ENCODE data around the gene NTN5. TPM values are rescaled to one million over a fixed set of nuclear protein-coding genes. Genes with fewer than 3 reads are reported as not detected.
A peak's percentile ranks its signal among the peaks of the same experiment; 100 is the strongest.
"Not testable (repeated sequence)": the region's sequence is repeated elsewhere in the genome, so short reads cannot be mapped to it uniquely, and the experiment has no call there.

Gene NTN5
- total RNA-seq: under 1 TPM; 0.11 to 0.26 (median 0.18) TPM

- H3K4me3 Mint-ChIP-seq: no peak within 1 kb of the TSS
- H3K27me3 Mint-ChIP-seq (ENCODE audit: low read depth): peaks cover 2% of the 10 kb centered on the region
- ATAC-seq (no peak), DNase-seq (no peak)
- H3K36me3 Mint-ChIP-seq (ENCODE audit: insufficient read depth): no peaks in the 10 kb centered on the region
- peaks cover 5% of the 10 kb centered on the region for H3K4me1 Mint-ChIP-seq (ENCODE audit: low read depth)
- H3K9me3 Mint-ChIP-seq: no peaks in the 10 kb centered on the region
Observed at GRCh38 chr19:48672994-48673393, at the start of gene NTN5. NTN5 (minus strand) TSS chr19:48673017; CDS start chr19:48670986, 2,031 bp downstream.

- Mint-ChIP-seq H3K4me3 (no peak overlapping the region), H3K27me3 (ENCODE audit: low read depth) (no peaks in the 10 kb centered on the region), H3K9me3 (peaks cover 12% of the 10 kb centered on the region), H3K36me3 (ENCODE audit: insufficient read depth) (peaks cover 6% of the 10 kb centered on the region), H3K4me1 (ENCODE audit: low read depth) (peaks cover 26% of the 10 kb centered on the region)
- ATAC-seq (no peak), DNase-seq (no peak)
Observed at GRCh38 chr19:48722196-48722708, 49.4 kb upstream of the NTN5 start.

GRCh38 chr19:48720613-48721296, 47.9 kb upstream of the NTN5 start:
- DNase-seq (peak; percentile 79), ATAC-seq (peak; percentile 96)
- H3K4me3 Mint-ChIP-seq: peak overlapping the region; percentile 87
- no peaks in the 10 kb centered on the region for H3K27me3 Mint-ChIP-seq (ENCODE audit: low read depth)
- peaks cover 7% of the 10 kb centered on the region for H3K9me3 Mint-ChIP-seq
- peaks cover 16% of the 10 kb centered on the region for H3K4me1 Mint-ChIP-seq (ENCODE audit: low read depth)
- H3K36me3 Mint-ChIP-seq (ENCODE audit: insufficient read depth): peaks cover 3% of the 10 kb centered on the region

- H3K36me3 Mint-ChIP-seq (ENCODE audit: insufficient read depth): peaks cover 3% of the 10 kb centered on the region
- DNase-seq (no peak), ATAC-seq (peak; percentile 2 to 3)
- H3K4me1 Mint-ChIP-seq (ENCODE audit: low read depth): peaks cover 13% of the 10 kb centered on the region
- H3K9me3 Mint-ChIP-seq: peaks cover 4% of the 10 kb centered on the region
- H3K27me3 Mint-ChIP-seq (ENCODE audit: low read depth): no peaks in the 10 kb centered on the region
- H3K4me3 Mint-ChIP-seq: peak overlapping the region; percentile 87
Observed at GRCh38 chr19:48720251-48720612, 47.4 kb upstream of the NTN5 start.

GRCh38 chr19:48719263-48720171, 46.7 kb upstream of the NTN5 start, which contains the start of gene MAMSTR:
MAMSTR (minus strand) TSS chr19:48719725; CDS start chr19:48719031, 694 bp downstream.
- Mint-ChIP-seq H3K4me3 (peak within 1 kb of the TSS; percentile 87), H3K27me3 (ENCODE audit: low read depth) (no peaks in the 10 kb centered on the region), H3K4me1 (ENCODE audit: low read depth) (peaks cover 12% of the 10 kb centered on the region), H3K9me3 (no peaks in the 10 kb centered on the region), H3K36me3 (ENCODE audit: insufficient read depth) (no peaks in the 10 kb centered on the region)
- ATAC-seq (no peak), DNase-seq (no peak)

- Mint-ChIP-seq H3K27me3 (ENCODE audit: low read depth) (no peaks in the 10 kb centered on the region), H3K4me1 (ENCODE audit: low read depth) (peaks cover 15% of the 10 kb centered on the region), H3K4me3 (peak overlapping the region; percentile 29), H3K9me3 (no peaks in the 10 kb centered on the region), H3K36me3 (ENCODE audit: insufficient read depth) (no peaks in the 10 kb centered on the region)
- DNase-seq (no peak), ATAC-seq (no peak)
Observed at GRCh38 chr19:48718711-48719231, 46.0 kb upstream of the NTN5 start.

GRCh38 chr19:48718106-48718505, 45.3 kb upstream of the NTN5 start:
- H3K4me1 Mint-ChIP-seq (ENCODE audit: low read depth): peaks cover 19% of the 10 kb centered on the region
- H3K4me3 Mint-ChIP-seq; H3K36me3 Mint-ChIP-seq (ENCODE audit: insufficient read depth); DNase-seq; ATAC-seq; H3K27me3 Mint-ChIP-seq (ENCODE audit: low read depth); H3K9me3 Mint-ChIP-seq: not testable (repeated sequence)

- ATAC-seq: no peak
- DNase-seq: no peak
- no peak overlapping the region for H3K4me3 Mint-ChIP-seq
- H3K27me3 Mint-ChIP-seq (ENCODE audit: low read depth): no peaks in the 10 kb centered on the region
- H3K4me1 Mint-ChIP-seq (ENCODE audit: low read depth): peaks cover 19% of the 10 kb centered on the region
- H3K9me3 Mint-ChIP-seq: no peaks in the 10 kb centered on the region
- H3K36me3 Mint-ChIP-seq (ENCODE audit: insufficient read depth): no peaks in the 10 kb centered on the region
Observed at GRCh38 chr19:48716562-48717291, 43.9 kb upstream of the NTN5 start.

- Mint-ChIP-seq H3K9me3 (no peaks in the 10 kb centered on the region), H3K36me3 (ENCODE audit: insufficient read depth) (peaks cover 2% of the 10 kb centered on the region), H3K4me1 (ENCODE audit: low read depth) (peaks cover 13% of the 10 kb centered on the region), H3K27me3 (ENCODE audit: low read depth) (no peaks in the 10 kb centered on the region), H3K4me3 (peak overlapping the region; percentile 31)
- ATAC-seq: no peak
- DNase-seq: no peak
Observed at GRCh38 chr19:48715681-48716171, 42.9 kb upstream of the NTN5 start.

- no peak for ATAC-seq
- Mint-ChIP-seq H3K4me3 (peak overlapping the region; percentile 85), H3K36me3 (ENCODE audit: insufficient read depth) (peaks cover 2% of the 10 kb centered on the region), H3K4me1 (ENCODE audit: low read depth) (peaks cover 12% of the 10 kb centered on the region), H3K27me3 (ENCODE audit: low read depth) (no peaks in the 10 kb centered on the region), H3K9me3 (no peaks in the 10 kb centered on the region)
- no peak for DNase-seq
Observed at GRCh38 chr19:48714759-48715675, 42.2 kb upstream of the NTN5 start.

- H3K9me3 Mint-ChIP-seq: no peaks in the 10 kb centered on the region
Observed at GRCh38 chr19:48713864-48714755, 41.3 kb upstream of the NTN5 start.

More at GRCh38 chr19:48713864-48714755, 41.3 kb upstream of the NTN5 start:
- ATAC-seq: peak; percentile 94
- Mint-ChIP-seq H3K27me3 (ENCODE audit: low read depth) (no peaks in the 10 kb centered on the region), H3K36me3 (ENCODE audit: insufficient read depth) (peaks cover 2% of the 10 kb centered on the region), H3K4me3 (peak overlapping the region; percentile 85), H3K4me1 (ENCODE audit: low read depth) (peaks cover 12% of the 10 kb centered on the region)
- peak; percentile 93 for DNase-seq
